GM21367 (cell line): Measurements from ENCODE around the gene SCAF1.

Experiments used
- ATAC-seq: cut with Tn5 transposase; IDR thresholded peaks from one replicate; pipeline ENCODE4 v1.9.1; 2021; ENCODE audit not compliant: unreplicated experiment

SCAF1 gene

GRCh38 chr19:49642492-49643035, 555 bp downstream of the SCAF1 start:
- ATAC-seq: no peak

GRCh38 chr19:49643466-49643865, 1.5 kb downstream of the SCAF1 start:
- no peak for ATAC-seq

- no peak for ATAC-seq
Measured at GRCh38 chr19:49645592-49645991, 3.6 kb downstream of the SCAF1 start.

- ATAC-seq: no peak
Measured at GRCh38 chr19:49645995-49646394, 4.0 kb downstream of the SCAF1 start.

- no peak for ATAC-seq
Measured at GRCh38 chr19:49646586-49646985, 4.6 kb downstream of the SCAF1 start.

GRCh38 chr19:49651029-49651819, 9.2 kb downstream of the SCAF1 start:
- ATAC-seq: no peak

GRCh38 chr19:49651820-49652550, 10.0 kb downstream of the SCAF1 start:
- no peak for ATAC-seq

GRCh38 chr19:49652551-49653465, 10.8 kb downstream of the SCAF1 start:
- ATAC-seq: no peak

- ATAC-seq: no peak
Measured at GRCh38 chr19:49653466-49653806, 11.4 kb downstream of the SCAF1 start.

GRCh38 chr19:49654581-49654980, 12.6 kb downstream of the SCAF1 start:
- no peak for ATAC-seq

- ATAC-seq: no peak
Measured at GRCh38 chr19:49655570-49656455, 13.8 kb downstream of the SCAF1 start.

- no peak for ATAC-seq
Measured at GRCh38 chr19:49656456-49657109, 14.6 kb downstream of the SCAF1 start.

- ATAC-seq: no peak
Measured at GRCh38 chr19:49657493-49658138, 15.6 kb downstream of the SCAF1 start.

GRCh38 chr19:49658139-49658517, 16.1 kb downstream of the SCAF1 start:
- no peak for ATAC-seq

GRCh38 chr19:49658566-49659442, 16.8 kb downstream of the SCAF1 start:
- no peak for ATAC-seq

GRCh38 chr19:49660338-49660961, 18.4 kb downstream of the SCAF1 start:
- no peak for ATAC-seq

GRCh38 chr19:49662011-49662410, 20.0 kb downstream of the SCAF1 start:
- ATAC-seq: no peak

- no peak for ATAC-seq
Measured at GRCh38 chr19:49663224-49663623, 21.2 kb downstream of the SCAF1 start.
